Dendritic cell treated with granulocyte-macrophage colony-stimulating factor and Interleukin-4, amounts not matched to agents 40 ng/mL and 50 ng/mL, for 4 days (primary cell): ENCODE data around the gene RHBDD1.
"Not testable (repeated sequence)": the region's sequence is repeated elsewhere in the genome, so short reads cannot be mapped to it uniquely, and the experiment has no call there.

ENCODE experiments used
- H3K27ac Mint-ChIP-seq: one replicate; pipeline ENCODE4 v1.8.0; 2022; ENCODE audit warnings: mild to moderate bottlenecking, mixed read lengths
- H3K27me3 Mint-ChIP-seq: one replicate; pipeline ENCODE4 v1.8.0; 2022; ENCODE audit warnings: mild to moderate bottlenecking, mixed read lengths
- H3K36me3 Mint-ChIP-seq: one replicate; pipeline ENCODE4 v1.8.0; 2022; ENCODE audit warnings: low read depth, mixed read lengths
- H3K4me1 Mint-ChIP-seq: one replicate; pipeline ENCODE4 v1.8.0; 2022; ENCODE audit warnings: low read depth, mixed read lengths
- H3K4me3 Mint-ChIP-seq: one replicate; pipeline ENCODE4 v1.8.0; 2022; ENCODE audit warnings: mild to moderate bottlenecking, moderate library complexity, mixed read lengths
- H3K9me3 Mint-ChIP-seq: one replicate; pipeline ENCODE4 v1.8.0; 2022; ENCODE audit warnings: mixed read lengths
- intact Hi-C: fragments of 100-400 bp; cut with micrococcal nuclease; formaldehyde crosslinking; loops from one replicate; pipeline ENCODE4 v1.15.0; 2022

RHBDD1 gene

GRCh38 chr2:226818930-226819329, 16.9 kb upstream of the RHBDD1 start:
- no peaks in the 10 kb centered on the region for H3K36me3 Mint-ChIP-seq
- no peaks in the 10 kb centered on the region for H3K9me3 Mint-ChIP-seq
- H3K27ac Mint-ChIP-seq, result no peak overlapping the region
- H3K4me3 Mint-ChIP-seq, result no peak overlapping the region
- peaks cover 14% of the 10 kb centered on the region for H3K27me3 Mint-ChIP-seq
- H3K4me1 Mint-ChIP-seq, result no peaks in the 10 kb centered on the region
- intact Hi-C loops, result loop anchor here (10.0 kb wide), 1 partner anchor 166 kb away; no protein-coding TSS in a partner anchor

- Mint-ChIP-seq H3K9me3 (no peaks in the 10 kb centered on the region), H3K27me3 (no peaks in the 10 kb centered on the region), H3K4me1 (no peaks in the 10 kb centered on the region), H3K27ac (no peak overlapping the region), H3K36me3 (no peaks in the 10 kb centered on the region), H3K4me3 (no peak overlapping the region)
- intact Hi-C loops, result no loop called here
These were observed 10.8 kb upstream of the RHBDD1 start for GRCh38 chr2:226825056-226825455.

- intact Hi-C loops, result no loop called here
These were observed 7.7 kb upstream of the RHBDD1 start for GRCh38 chr2:226828191-226828590.

GRCh38 chr2:226829721-226830631, 5.9 kb upstream of the RHBDD1 start:
- no peaks in the 10 kb centered on the region for H3K27me3 Mint-ChIP-seq
- intact Hi-C loops, result no loop called here
- no peak overlapping the region for H3K27ac Mint-ChIP-seq
- H3K4me1 Mint-ChIP-seq, result no peaks in the 10 kb centered on the region
- H3K4me3 Mint-ChIP-seq, result no peak overlapping the region
- H3K9me3 Mint-ChIP-seq, result no peaks in the 10 kb centered on the region
- no peaks in the 10 kb centered on the region for H3K36me3 Mint-ChIP-seq

More at GRCh38 chr2:226828191-226828590, 7.7 kb upstream of the RHBDD1 start:
- Mint-ChIP-seq H3K9me3 (no peaks in the 10 kb centered on the region), H3K36me3 (no peaks in the 10 kb centered on the region), H3K27me3 (no peaks in the 10 kb centered on the region), H3K27ac (no peak overlapping the region), H3K4me3 (no peak overlapping the region), H3K4me1 (no peaks in the 10 kb centered on the region)

GRCh38 chr2:226831266-226831665, 4.6 kb upstream of the RHBDD1 start:
- peaks cover 7% of the 10 kb centered on the region for H3K4me1 Mint-ChIP-seq
- H3K9me3 Mint-ChIP-seq, result no peaks in the 10 kb centered on the region
- H3K27me3 Mint-ChIP-seq, result no peaks in the 10 kb centered on the region
- intact Hi-C loops, result no loop called here
- no peak overlapping the region for H3K27ac Mint-ChIP-seq
- H3K36me3 Mint-ChIP-seq, result peaks cover 9% of the 10 kb centered on the region
- no peak overlapping the region for H3K4me3 Mint-ChIP-seq

- no peaks in the 10 kb centered on the region for H3K27me3 Mint-ChIP-seq
- intact Hi-C loops, result no loop called here
- peaks cover 10% of the 10 kb centered on the region for H3K36me3 Mint-ChIP-seq
- H3K4me3 Mint-ChIP-seq, result no peak overlapping the region
- peaks cover 11% of the 10 kb centered on the region for H3K4me1 Mint-ChIP-seq
- H3K9me3 Mint-ChIP-seq, result no peaks in the 10 kb centered on the region
- H3K27ac Mint-ChIP-seq, result no peak overlapping the region
These were observed 3.8 kb upstream of the RHBDD1 start for GRCh38 chr2:226832061-226832460.

- H3K4me1 Mint-ChIP-seq, result peaks cover 18% of the 10 kb centered on the region
- not testable (repeated sequence) for H3K27me3 Mint-ChIP-seq
- peak overlapping the region; percentile 87 for H3K4me3 Mint-ChIP-seq
These were observed 974 bp upstream of the RHBDD1 start for GRCh38 chr2:226834880-226835279.

GRCh38 chr2:226835420-226835795, 446 bp upstream of the RHBDD1 start:
- H3K27ac Mint-ChIP-seq, result peak overlapping the region; percentile 99
- intact Hi-C loops, result loop anchor here (5.0 kb wide), 1 partner anchor 43 kb away; no protein-coding TSS in a partner anchor
- peak overlapping the region; percentile 87 for H3K4me3 Mint-ChIP-seq
- peaks cover 38% of the 10 kb centered on the region for H3K36me3 Mint-ChIP-seq
- no peaks in the 10 kb centered on the region for H3K9me3 Mint-ChIP-seq
- peaks cover 18% of the 10 kb centered on the region for H3K4me1 Mint-ChIP-seq
- no peaks in the 10 kb centered on the region for H3K27me3 Mint-ChIP-seq

More at GRCh38 chr2:226834880-226835279, 974 bp upstream of the RHBDD1 start:
- intact Hi-C loops, result loop anchor here (5.0 kb wide), 1 partner anchor 43 kb away; no protein-coding TSS in a partner anchor
- H3K27ac Mint-ChIP-seq, H3K9me3 Mint-ChIP-seq: not testable (repeated sequence)
- peaks cover 33% of the 10 kb centered on the region for H3K36me3 Mint-ChIP-seq

- Mint-ChIP-seq H3K36me3 (peaks cover 44% of the 10 kb centered on the region), H3K4me3 (peak overlapping the region; percentile 87), H3K27me3 (no peaks in the 10 kb centered on the region), H3K4me1 (peaks cover 22% of the 10 kb centered on the region), H3K27ac (peak overlapping the region; percentile 99), H3K9me3 (no peaks in the 10 kb centered on the region)
- intact Hi-C loops, result loop anchor here (5.0 kb wide), 1 partner anchor 44 kb away; no protein-coding TSS in a partner anchor
These were observed 663 bp downstream of the RHBDD1 start for GRCh38 chr2:226836548-226836885.

- Mint-ChIP-seq H3K9me3 (no peaks in the 10 kb centered on the region), H3K27me3 (no peaks in the 10 kb centered on the region), H3K36me3 (peaks cover 45% of the 10 kb centered on the region), H3K4me3 (peak overlapping the region; percentile 23), H3K27ac (peak overlapping the region; percentile 99), H3K4me1 (peaks cover 27% of the 10 kb centered on the region)
- intact Hi-C loops, result loop anchor here (5.0 kb wide), 1 partner anchor 45 kb away; no protein-coding TSS in a partner anchor
These were observed 1.5 kb downstream of the RHBDD1 start for GRCh38 chr2:226837334-226837733.

- intact Hi-C loops, result loop anchor here (5.0 kb wide), 1 partner anchor 46 kb away; no protein-coding TSS in a partner anchor
- no peaks in the 10 kb centered on the region for H3K27me3 Mint-ChIP-seq
- no peak overlapping the region for H3K4me3 Mint-ChIP-seq
- peaks cover 3% of the 10 kb centered on the region for H3K9me3 Mint-ChIP-seq
- peaks cover 45% of the 10 kb centered on the region for H3K36me3 Mint-ChIP-seq
- peak overlapping the region; percentile 99 for H3K27ac Mint-ChIP-seq
- peaks cover 34% of the 10 kb centered on the region for H3K4me1 Mint-ChIP-seq
These were observed 2.1 kb downstream of the RHBDD1 start for GRCh38 chr2:226837787-226838603.

GRCh38 chr2:226838722-226839121, 2.9 kb downstream of the RHBDD1 start:
- intact Hi-C loops, result loop anchor here (5.0 kb wide), 1 partner anchor 46 kb away; no protein-coding TSS in a partner anchor
- no peak overlapping the region for H3K4me3 Mint-ChIP-seq
- H3K27ac Mint-ChIP-seq, result no peak overlapping the region
- H3K9me3 Mint-ChIP-seq, result peaks cover 9% of the 10 kb centered on the region
- H3K4me1 Mint-ChIP-seq, result peaks cover 41% of the 10 kb centered on the region
- peaks cover 52% of the 10 kb centered on the region for H3K36me3 Mint-ChIP-seq
- H3K27me3 Mint-ChIP-seq, result no peaks in the 10 kb centered on the region

GRCh38 chr2:226839161-226839560, 3.3 kb downstream of the RHBDD1 start:
- Mint-ChIP-seq H3K27ac (no peak overlapping the region), H3K4me3 (no peak overlapping the region), H3K36me3 (peaks cover 54% of the 10 kb centered on the region), H3K9me3 (peaks cover 9% of the 10 kb centered on the region), H3K27me3 (no peaks in the 10 kb centered on the region), H3K4me1 (peaks cover 43% of the 10 kb centered on the region)
- intact Hi-C loops, result loop anchor here (5.0 kb wide), 1 partner anchor 47 kb away; no protein-coding TSS in a partner anchor

GRCh38 chr2:226839951-226840350, 4.1 kb downstream of the RHBDD1 start:
- Mint-ChIP-seq H3K9me3 (peaks cover 9% of the 10 kb centered on the region), H3K36me3 (peaks cover 54% of the 10 kb centered on the region), H3K4me3 (no peak overlapping the region), H3K4me1 (peaks cover 43% of the 10 kb centered on the region), H3K27ac (no peak overlapping the region), H3K27me3 (no peaks in the 10 kb centered on the region)
- intact Hi-C loops, result loop anchor here (5.0 kb wide), 1 partner anchor 48 kb away; no protein-coding TSS in a partner anchor
